Right renal cortex interstitium (tissue), 3 donors: ENCODE data around the gene C1orf174. TPM values are rescaled to one million over a fixed set of nuclear protein-coding genes. Genes with fewer than 3 reads are reported as not detected.
A peak's percentile ranks its signal among the peaks of the same experiment; 100 is the strongest.

Source experiments
- DNase-seq, 3 donors: peaks; one replicate each; pipeline ENCODE4 v3.0.0-alpha.2; 2013; ENCODE audit warnings: low read depth in 3 of 3, low spot score in 2 of 3
- polyA plus RNA-seq, 3 donors: library from polyadenylated mRNA; unstranded; fragments of 120-200 nt; gene quantifications; one replicate each; pipeline ENCODE4 v1.2.1, GENCODE V29; 2013; ENCODE audit not compliant: insufficient read length in 3 of 3

C1orf174 gene
- polyA plus RNA-seq, 3 donors = 24.9 to 28.6 (median 28.1) TPM

- peak; percentile 55 to 63 (median 59) for DNase-seq
These were observed 11.1 kb upstream of the C1orf174 start for GRCh38 chr1:3910857-3911845.

GRCh38 chr1:3910049-3910731 is 10.1 kb upstream of the C1orf174 start:
- no peak for DNase-seq

- DNase-seq = no peak
These were observed 9.5 kb upstream of the C1orf174 start for GRCh38 chr1:3909615-3910014.

GRCh38 chr1:3908886-3909517 is 8.9 kb upstream of the C1orf174 start:
- DNase-seq = no peak

- DNase-seq = no peak
These were observed 7.6 kb upstream of the C1orf174 start for GRCh38 chr1:3907621-3908165.

GRCh38 chr1:3907031-3907534 is 7.0 kb upstream of the C1orf174 start:
- DNase-seq = no peak

GRCh38 chr1:3906672-3907020 is 6.6 kb upstream of the C1orf174 start:
- DNase-seq = no peak

GRCh38 chr1:3905953-3906671 is 6.0 kb upstream of the C1orf174 start:
- DNase-seq = no peak

- no peak for DNase-seq
These were observed 5.3 kb upstream of the C1orf174 start for GRCh38 chr1:3905266-3905952.

- no peak for DNase-seq
These were observed 4.7 kb upstream of the C1orf174 start for GRCh38 chr1:3904843-3905185.

- DNase-seq = no peak
These were observed 4.2 kb upstream of the C1orf174 start for GRCh38 chr1:3904006-3904842.

GRCh38 chr1:3903141-3904005 is 3.3 kb upstream of the C1orf174 start:
- DNase-seq = no peak

GRCh38 chr1:3902571-3903091 is 2.6 kb upstream of the C1orf174 start:
- no peak for DNase-seq

- no peak for DNase-seq
These were observed 2.0 kb upstream of the C1orf174 start for GRCh38 chr1:3902111-3902511.

- DNase-seq = peak; percentile 85 to 93 (median 91)
These were observed 977 bp upstream of the C1orf174 start for GRCh38 chr1:3900969-3901529.

GRCh38 chr1:3899754-3900149 is 320 bp downstream of the C1orf174 start:
- DNase-seq = no peak

- no peak for DNase-seq
These were observed 898 bp downstream of the C1orf174 start for GRCh38 chr1:3898994-3899753.
